Measurements from ENCODE around the gene NDUFAF2.

- TF ChIP-seq POLR2AphosphoS5 (IDR thresholded peaks at IDR 0.05) (no peak), CTCF (IDR thresholded peaks at IDR 0.05) (no peak), POLR2A (IDR thresholded peaks at IDR 0.05) (no peak)
Measured at GRCh38 chr5:60997721-60998120, 52.7 kb downstream of the NDUFAF2 start.

Data from prostate gland (tissue), 2 donors.